Gastroesophageal sphincter (tissue), 4 donors: ENCODE data around the gene IFT80. TPM values are rescaled to one million over a fixed set of nuclear protein-coding genes. Genes with fewer than 3 reads are reported as not detected.

ENCODE experiments used
- ATAC-seq: fragments of 150-250 bp; one replicate; pipeline ENCODE4 v1.9.1; 2016; ENCODE audit warnings: mild to moderate bottlenecking, moderate library complexity
- H3K27ac ChIP-seq, 4 donors: fragments of 200-600 bp; sonication (generic) in 3 of 4; 1 replicate in 3 of 4; 2 replicates in 1 of 4; pipeline ENCODE4 v1.5.1; 2016 to 2019
- H3K27me3 ChIP-seq: fragments of 200-600 bp; sonication (generic); one replicate; pipeline ENCODE4 v1.5.1; 2019
- H3K36me3 ChIP-seq, 2 donors: fragments of 200-600 bp; sonication (generic); one replicate each; pipeline ENCODE4 v1.5.1; 2019; ENCODE audit warnings: control low read depth in 1 of 2
- H3K4me1 ChIP-seq, 3 donors: fragments of 200-600 bp; sonication (generic); 1 replicate in 2 of 3; 2 replicates in 1 of 3; pipeline ENCODE4 v1.5.1; 2016 to 2019; ENCODE audit warnings: control low read depth in 2 of 3
- H3K4me3 ChIP-seq, 2 donors: fragments of 200-600 bp; sonication (generic); one replicate each; pipeline ENCODE4 v1.5.1; 2019; ENCODE audit warnings: mild to moderate bottlenecking in 1 of 2, moderate library complexity in 1 of 2
- H3K9me3 ChIP-seq, 3 donors: fragments of 200-600 bp; sonication (generic); one replicate each; pipeline ENCODE4 v1.5.1; 2017 to 2019; ENCODE audit warnings: control low read depth in 2 of 3
- EP300 ChIP-seq: sonication (generic); formaldehyde crosslinking; IDR thresholded peaks from one replicate; pipeline ENCODE4 v1.6.1; 2017; ENCODE audit warnings: antibody characterized with exemption, mild to moderate bottlenecking
- POLR2A ChIP-seq, 2 donors: fragments of 450-650 bp; IDR thresholded peaks; one replicate each; pipeline ENCODE4 v1.6.1; 2017; ENCODE audit warnings: antibody characterized with exemption in 2 of 2, mild to moderate bottlenecking in 2 of 2, moderate library complexity in 1 of 2
- POLR2AphosphoS5 ChIP-seq: sonication (generic); formaldehyde crosslinking; IDR thresholded peaks from one replicate; pipeline ENCODE4 v1.6.1; 2017; ENCODE audit warnings: antibody characterized with exemption
- WGBS, 2 donors: methylation state at CpG; one replicate each; pipeline ENCODE4 v1.1.5; 2018; ENCODE audit warnings: low coverage in 1 of 2; 5-methylcytosine and 5-hydroxymethylcytosine counted together
- total RNA-seq, 4 donors: library from RNA; depleted of rRNA; stranded (reverse); fragments of >200 nt; gene quantifications; one replicate each; pipeline ENCODE4 v1.1.0, GENCODE V29; 2016
- TF ChIP-seq, protein P1 (sequence below), 4 experiments: fragments of 200-600 bp in 2 of 4; fragments of 450-650 bp in 2 of 4; sonication (generic) in 1 of 4; IDR thresholded peaks; one replicate each; pipeline ENCODE4 v1.5.1; 2017 to 2019; ENCODE audit warnings: antibody characterized with exemption in 4 of 4, mild to moderate bottlenecking in 2 of 4, moderate library complexity in 2 of 4

Gene IFT80
- total RNA-seq, 4 donors from 2014 or later, result 14.9 to 36.6 (median 20.1) TPM

DNA sequence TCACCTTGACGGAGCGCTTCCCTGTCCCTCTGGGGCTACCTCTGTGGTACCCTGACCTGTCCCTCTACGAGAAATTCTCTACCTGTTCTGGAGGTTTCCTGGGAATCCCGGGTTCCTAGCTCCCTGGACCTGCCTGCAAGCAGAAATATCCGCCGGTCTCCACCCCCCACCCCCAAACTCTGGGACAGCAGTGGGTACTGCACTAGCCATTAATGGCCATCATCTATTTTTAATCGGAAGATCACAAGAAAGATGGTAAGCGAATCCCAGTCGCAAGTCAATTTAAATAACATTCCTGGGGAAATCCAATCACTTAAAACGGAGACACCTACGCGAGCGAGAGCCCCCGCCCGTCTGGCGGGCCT, 174.2 kb downstream of the IFT80 start:
- H3K36me3 ChIP-seq, result no peaks in the 10 kb centered on the region
- ATAC-seq, result no peak
- H3K27ac ChIP-seq, result no peak overlapping the region
- TF ChIP-seq, protein P1, sequence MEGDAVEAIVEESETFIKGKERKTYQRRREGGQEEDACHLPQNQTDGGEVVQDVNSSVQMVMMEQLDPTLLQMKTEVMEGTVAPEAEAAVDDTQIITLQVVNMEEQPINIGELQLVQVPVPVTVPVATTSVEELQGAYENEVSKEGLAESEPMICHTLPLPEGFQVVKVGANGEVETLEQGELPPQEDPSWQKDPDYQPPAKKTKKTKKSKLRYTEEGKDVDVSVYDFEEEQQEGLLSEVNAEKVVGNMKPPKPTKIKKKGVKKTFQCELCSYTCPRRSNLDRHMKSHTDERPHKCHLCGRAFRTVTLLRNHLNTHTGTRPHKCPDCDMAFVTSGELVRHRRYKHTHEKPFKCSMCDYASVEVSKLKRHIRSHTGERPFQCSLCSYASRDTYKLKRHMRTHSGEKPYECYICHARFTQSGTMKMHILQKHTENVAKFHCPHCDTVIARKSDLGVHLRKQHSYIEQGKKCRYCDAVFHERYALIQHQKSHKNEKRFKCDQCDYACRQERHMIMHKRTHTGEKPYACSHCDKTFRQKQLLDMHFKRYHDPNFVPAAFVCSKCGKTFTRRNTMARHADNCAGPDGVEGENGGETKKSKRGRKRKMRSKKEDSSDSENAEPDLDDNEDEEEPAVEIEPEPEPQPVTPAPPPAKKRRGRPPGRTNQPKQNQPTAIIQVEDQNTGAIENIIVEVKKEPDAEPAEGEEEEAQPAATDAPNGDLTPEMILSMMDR (IDR thresholded peaks at IDR 0.05), result no peak
- TF ChIP-seq EP300 (no peak), POLR2A (IDR thresholded peaks at IDR 0.05) (no peak), POLR2AphosphoS5 (no peak)
- H3K27me3 ChIP-seq, result peaks cover 53% of the 10 kb centered on the region
- peaks cover 0 to 31% (median 5%) of the 10 kb centered on the region in 3 donors for H3K4me1 ChIP-seq
- peak overlapping the region; percentile 34 to 66 for H3K4me3 ChIP-seq
- no peaks in the 10 kb centered on the region for H3K9me3 ChIP-seq
- 16 to 20% methylated on average over 3 to 14 of the region's 16 CpGs for WGBS, 2 donors

DNA sequence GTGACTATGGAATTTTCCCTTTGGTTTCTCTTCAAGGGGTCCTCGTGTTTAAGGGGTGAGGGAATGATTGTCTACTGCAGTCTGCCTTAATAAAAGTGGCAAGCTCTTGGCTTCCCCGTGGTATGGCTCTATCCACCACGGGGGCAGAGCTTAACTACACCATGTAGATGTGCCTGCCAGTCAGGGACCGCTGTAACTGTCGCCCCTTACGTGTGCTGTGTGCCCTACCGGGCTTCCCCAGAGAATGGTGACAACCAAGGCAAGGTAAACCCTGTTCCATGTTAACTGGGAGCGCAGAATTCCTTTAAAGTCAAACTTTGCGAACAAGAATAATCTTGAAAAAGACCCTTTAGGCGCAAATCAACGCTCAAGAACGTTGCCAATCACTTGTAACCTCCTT, 174.8 kb downstream of the IFT80 start:
- Histone ChIP-seq H3K9me3 (no peaks in the 10 kb centered on the region), H3K4me1 (peaks cover 0 to 31% (median 5%) of the 10 kb centered on the region in 3 donors), H3K36me3 (no peaks in the 10 kb centered on the region), H3K27ac (no peak overlapping the region), H3K4me3 (no peak overlapping the region), H3K27me3 (peaks cover 47% of the 10 kb centered on the region)
- 35 to 70% methylated on average over 2 to 7 of the region's 12 CpGs for WGBS, 2 donors
- no peak for TF ChIP-seq POLR2A (IDR thresholded peaks at IDR 0.05)
- TF ChIP-seq, protein P1 (IDR thresholded peaks at IDR 0.05), result no peak
- TF ChIP-seq EP300, result no peak
- no peak for TF ChIP-seq POLR2AphosphoS5
- ATAC-seq, result no peak

GRCh38 chr3:160221019-160221418, 178.0 kb downstream of the IFT80 start:
- TF ChIP-seq POLR2A (IDR thresholded peaks at IDR 0.05), result no peak
- TF ChIP-seq EP300, result no peak
- TF ChIP-seq, protein P1 (IDR thresholded peaks at IDR 0.05), result no peak
- no peak for TF ChIP-seq POLR2AphosphoS5
- no peak for ATAC-seq
- Histone ChIP-seq H3K9me3 (no peaks in the 10 kb centered on the region), H3K4me1 (peaks cover 0 to 20% (median 1%) of the 10 kb centered on the region in 3 donors), H3K4me3 (no peak overlapping the region), H3K27ac (no peak overlapping the region), H3K36me3 (no peaks in the 10 kb centered on the region), H3K27me3 (peaks cover 16% of the 10 kb centered on the region)
- WGBS, 2 donors, result 0 to 29% methylated on average over 2 of the region's 2 CpGs

DNA sequence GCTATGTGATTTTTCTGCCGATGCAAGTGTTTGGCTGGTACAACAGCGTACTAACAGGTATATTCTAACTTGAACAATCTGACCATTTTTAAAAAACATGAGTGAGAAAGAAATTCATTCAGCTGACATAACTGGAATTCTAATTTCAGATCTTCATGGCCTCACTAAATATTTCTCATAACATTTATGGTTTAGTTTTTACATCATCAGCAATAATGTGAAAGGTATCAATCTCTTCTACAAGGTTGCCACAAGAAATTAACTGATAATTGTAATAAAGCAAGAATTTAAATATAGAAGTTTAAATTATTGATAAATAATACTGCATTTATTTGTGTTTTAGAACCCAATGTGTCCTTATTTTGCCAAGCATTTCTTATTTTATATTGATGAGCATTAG, 179.0 kb downstream of the IFT80 start:
- ATAC-seq, result no peak
- Histone ChIP-seq H3K36me3 (no peaks in the 10 kb centered on the region), H3K9me3 (no peaks in the 10 kb centered on the region), H3K27me3 (peaks cover 6% of the 10 kb centered on the region), H3K27ac (no peak overlapping the region), H3K4me1 (peaks cover 0 to 10% (median 0%) of the 10 kb centered on the region in 3 donors), H3K4me3 (no peak overlapping the region)
- WGBS, 2 donors, result 97% methylated on average over 2 of the region's 2 CpGs
- TF ChIP-seq POLR2AphosphoS5 (no peak), EP300 (no peak), POLR2A (IDR thresholded peaks at IDR 0.05) (no peak)
- TF ChIP-seq, protein P1 (IDR thresholded peaks at IDR 0.05), result no peak

GRCh38 chr3:160218136-160218535, 180.9 kb downstream of the IFT80 start:
- TF ChIP-seq, protein P1 (IDR thresholded peaks at IDR 0.05), result no peak
- H3K4me3 ChIP-seq, result no peak overlapping the region
- H3K4me1 ChIP-seq, result no peaks in the 10 kb centered on the region
- no peak for ATAC-seq
- WGBS, 2 donors, result 59 to 64% methylated on average over 3 of the region's 3 CpGs
- no peak overlapping the region for H3K27ac ChIP-seq
- H3K9me3 ChIP-seq, result no peaks in the 10 kb centered on the region
- no peaks in the 10 kb centered on the region for H3K27me3 ChIP-seq
- H3K36me3 ChIP-seq, result no peaks in the 10 kb centered on the region
